K562 (cell line): Measurements from ENCODE around the gene ANKRD10. TPM values are rescaled to one million over a fixed set of nuclear protein-coding genes. Genes with fewer than 3 reads are reported as not detected.
A peak's percentile ranks its signal among the peaks of the same experiment; 100 is the strongest.

ENCODE experiments used
- XRCC5 ChIP-seq: fragments of 200-400 bp; formaldehyde crosslinking; IDR thresholded peaks from 2 replicates; pipeline ENCODE4 v1.6.1; 2017; ENCODE audit warnings: low read depth, mild to moderate bottlenecking, low read length
- ZNF507 ChIP-seq: conservative IDR thresholded peaks from 2 replicates; pipeline ENCODE4 v1.6.1; 2017; ENCODE audit warnings: missing genetic modification characterization, missing compliant biosample characterization
- polyA plus RNA-seq, 8 experiments: library from polyadenylated mRNA; depleted of rRNA in 4 of 8; stranded (reverse) in 5 of 8; unstranded in 3 of 8; fragments of >200 nt; fragmentation: Nextera tagmentation in 2 of 8; fragmentation: Illumina TruSeq in 1 of 8; extraction: Ambion mirVana in 2 of 8; extraction: Trizol in 1 of 8; gene quantifications; 2 replicates each; pipeline versions ENCODE4 v1.2.1 to v1.2.3, GENCODE V29; 2011 to 2014; ENCODE audit warnings: inconsistent platforms in 1 of 8, missing spikeins in 1 of 8
- total RNA-seq, 7 experiments: library from RNA; depleted of rRNA in 6 of 7; stranded (reverse); fragments of >200 nt in 6 of 7; fragmentation: Illumina TruSeq in 2 of 7; extraction: Trizol in 2 of 7; gene quantifications; 2 replicates each; pipeline versions ENCODE4 v1.2.1 to v1.2.3, GENCODE V29; 2011 to 2021; ENCODE audit warnings: low replicate concordance in 1 of 7
- TF ChIP-seq, protein P1 (sequence below), 2 experiments: fragments of 450-650 bp; IDR thresholded peaks; 2 replicates each; pipeline ENCODE4 v1.6.1; 2016; ENCODE audit warnings: mild to moderate bottlenecking in 2 of 2, borderline replicate concordance in 1 of 2, low read depth in 1 of 2, moderate library complexity in 1 of 2
- TF ChIP-seq, protein P2 (sequence below): sonication (generic); IDR thresholded peaks from 2 replicates; pipeline ENCODE4 v1.6.1; 2016
- TF ChIP-seq, protein P3 (sequence below): sonication (generic); formaldehyde crosslinking; IDR thresholded peaks from 2 replicates; pipeline ENCODE4 v1.8.0; 2023; ENCODE audit warnings: missing genetic modification reagents, mild to moderate bottlenecking, borderline replicate concordance

ANKRD10 gene
- total and polyA plus RNA-seq, 9 of the 15 experiments (the other 6 are each of a cell fraction or from before 2014, with no cell fraction given) = 21.7 to 183 (median 45.0) TPM

DNA sequence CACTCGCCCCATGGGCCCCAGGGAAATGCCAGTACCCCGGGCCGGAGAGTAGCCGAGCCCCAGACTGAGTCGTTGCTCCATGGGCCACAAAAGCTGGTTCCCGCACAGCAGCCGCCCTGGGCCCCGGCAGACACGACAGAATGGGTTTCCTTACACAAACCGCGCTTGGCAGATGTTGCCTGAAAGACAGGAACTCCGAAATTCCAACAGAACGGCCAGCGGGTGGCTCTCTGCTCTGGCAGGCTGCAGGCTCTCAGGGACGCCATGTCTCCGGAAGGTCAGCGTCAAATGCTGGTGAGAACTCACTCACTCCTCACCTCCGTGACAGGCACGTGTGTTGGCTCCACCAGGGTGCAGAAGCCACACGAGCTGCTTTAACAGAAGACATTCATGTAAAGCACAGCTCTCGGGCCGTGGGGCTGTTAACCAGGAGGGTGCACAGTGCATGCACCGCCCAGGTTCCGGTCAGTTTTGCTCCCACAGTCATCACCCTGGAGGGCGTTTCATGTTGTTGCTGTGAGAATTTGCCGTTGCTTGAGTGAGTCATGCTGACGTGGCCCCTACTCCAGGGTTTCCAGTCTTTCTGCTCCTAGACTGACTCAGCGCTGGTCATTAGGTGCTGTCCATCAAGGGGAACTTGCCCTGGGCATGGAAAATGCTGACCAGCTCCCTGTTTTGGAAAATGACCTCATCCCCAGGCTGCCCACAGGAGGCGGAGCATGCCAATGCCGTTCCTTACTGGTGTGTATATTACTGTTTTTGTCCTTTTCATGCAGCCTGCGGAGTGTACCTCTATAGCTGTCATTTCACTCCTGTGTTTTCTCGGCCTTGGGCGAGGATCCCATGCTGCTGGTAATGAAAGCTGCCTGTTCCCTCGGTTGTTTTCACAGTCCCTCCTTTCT lies 44.8 kb downstream of the ANKRD10 start (continued):
- TF ChIP-seq, protein P1, sequence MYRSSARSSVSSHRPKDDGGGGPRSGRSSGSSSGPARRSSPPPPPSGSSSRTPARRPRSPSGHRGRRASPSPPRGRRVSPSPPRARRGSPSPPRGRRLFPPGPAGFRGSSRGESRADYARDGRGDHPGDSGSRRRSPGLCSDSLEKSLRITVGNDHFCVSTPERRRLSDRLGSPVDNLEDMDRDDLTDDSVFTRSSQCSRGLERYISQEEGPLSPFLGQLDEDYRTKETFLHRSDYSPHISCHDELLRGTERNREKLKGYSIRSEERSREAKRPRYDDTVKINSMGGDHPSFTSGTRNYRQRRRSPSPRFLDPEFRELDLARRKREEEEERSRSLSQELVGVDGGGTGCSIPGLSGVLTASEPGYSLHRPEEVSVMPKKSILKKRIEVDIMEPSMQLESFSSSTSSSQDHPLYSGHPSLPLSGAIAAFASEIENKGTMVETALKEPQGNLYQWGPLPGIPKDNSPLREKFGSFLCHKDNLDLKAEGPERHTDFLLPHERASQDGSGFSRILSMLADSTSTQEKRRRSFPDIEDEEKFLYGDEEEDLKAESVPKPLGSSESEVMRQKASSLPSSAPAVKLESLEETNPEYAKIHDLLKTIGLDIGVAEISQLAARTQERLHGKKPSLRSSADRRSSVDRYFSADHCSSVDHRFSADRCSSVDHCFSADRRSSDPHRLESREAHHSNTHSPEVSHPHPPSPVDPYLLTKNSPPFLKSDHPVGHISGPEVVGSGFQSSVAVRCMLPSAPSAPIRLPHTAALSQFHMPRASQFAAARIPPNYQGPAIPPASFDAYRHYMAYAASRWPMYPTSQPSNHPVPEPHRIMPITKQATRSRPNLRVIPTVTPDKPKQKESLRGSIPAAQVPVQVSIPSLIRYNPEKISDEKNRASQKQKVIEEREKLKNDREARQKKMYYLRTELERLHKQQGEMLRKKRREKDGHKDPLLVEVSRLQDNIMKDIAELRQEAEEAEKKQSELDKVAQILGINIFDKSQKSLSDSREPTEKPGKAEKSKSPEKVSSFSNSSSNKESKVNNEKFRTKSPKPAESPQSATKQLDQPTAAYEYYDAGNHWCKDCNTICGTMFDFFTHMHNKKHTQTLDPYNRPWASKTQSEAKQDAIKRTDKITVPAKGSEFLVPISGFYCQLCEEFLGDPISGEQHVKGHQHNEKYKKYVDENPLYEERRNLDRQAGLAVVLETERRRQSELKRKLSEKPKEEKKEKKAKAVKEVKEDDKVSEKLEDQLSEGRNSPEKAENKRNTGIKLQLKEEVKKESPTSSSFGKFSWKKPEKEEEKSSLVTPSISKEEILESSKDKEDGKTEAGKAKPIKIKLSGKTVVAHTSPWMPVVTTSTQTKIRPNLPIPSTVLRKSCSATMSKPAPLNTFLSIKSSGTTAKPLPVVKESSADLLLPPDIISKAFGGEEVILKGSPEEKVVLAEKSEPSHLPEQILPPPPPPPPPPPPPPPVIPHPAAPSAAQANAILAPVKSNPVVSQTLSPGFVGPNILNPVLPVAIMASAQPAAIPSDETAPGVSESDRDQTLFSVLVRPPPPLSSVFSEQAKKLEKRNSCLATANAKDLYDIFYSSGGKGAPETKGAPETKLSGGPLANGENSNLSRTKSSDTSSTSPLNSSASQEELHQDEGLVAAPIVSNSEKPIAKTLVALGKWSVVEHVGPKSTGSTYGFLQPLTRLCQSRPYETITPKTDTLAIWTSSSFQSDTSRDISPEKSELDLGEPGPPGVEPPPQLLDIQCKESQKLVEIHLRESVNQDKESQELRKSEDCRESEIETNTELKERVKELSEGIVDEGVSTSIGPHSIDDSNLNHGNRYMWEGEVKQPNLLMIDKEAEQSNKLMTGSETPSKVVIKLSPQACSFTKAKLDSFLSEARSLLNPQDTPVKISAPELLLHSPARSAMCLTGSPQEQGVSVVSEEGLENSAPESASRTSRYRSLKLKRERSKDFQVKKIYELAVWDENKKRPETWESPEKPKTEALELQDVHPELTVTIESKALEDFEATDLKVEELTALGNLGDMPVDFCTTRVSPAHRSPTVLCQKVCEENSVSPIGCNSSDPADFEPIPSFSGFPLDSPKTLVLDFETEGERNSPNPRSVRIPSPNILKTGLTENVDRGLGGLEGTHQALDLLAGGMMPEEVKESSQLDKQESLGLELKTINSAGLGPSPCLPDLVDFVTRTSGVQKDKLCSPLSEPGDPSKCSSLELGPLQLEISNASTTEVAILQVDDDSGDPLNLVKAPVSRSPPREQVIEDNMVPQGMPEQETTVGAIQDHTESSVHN (IDR thresholded peaks at IDR 0.05; ENCODE audit: borderline replicate concordance in 1 of 2, low read depth in 1 of 2) = peak in 1 of 2 experiments; percentile 98; a peak in 2 of 4 replicates
- TF ChIP-seq ZNF507 (tag) = no peak
- no peak for TF ChIP-seq XRCC5
- TF ChIP-seq, protein P2, sequence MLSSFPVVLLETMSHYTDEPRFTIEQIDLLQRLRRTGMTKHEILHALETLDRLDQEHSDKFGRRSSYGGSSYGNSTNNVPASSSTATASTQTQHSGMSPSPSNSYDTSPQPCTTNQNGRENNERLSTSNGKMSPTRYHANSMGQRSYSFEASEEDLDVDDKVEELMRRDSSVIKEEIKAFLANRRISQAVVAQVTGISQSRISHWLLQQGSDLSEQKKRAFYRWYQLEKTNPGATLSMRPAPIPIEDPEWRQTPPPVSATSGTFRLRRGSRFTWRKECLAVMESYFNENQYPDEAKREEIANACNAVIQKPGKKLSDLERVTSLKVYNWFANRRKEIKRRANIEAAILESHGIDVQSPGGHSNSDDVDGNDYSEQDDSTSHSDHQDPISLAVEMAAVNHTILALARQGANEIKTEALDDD = 0 out of 2 replicates have a peak, but pooled peaks have one; percentile 13
- TF ChIP-seq, protein P3, sequence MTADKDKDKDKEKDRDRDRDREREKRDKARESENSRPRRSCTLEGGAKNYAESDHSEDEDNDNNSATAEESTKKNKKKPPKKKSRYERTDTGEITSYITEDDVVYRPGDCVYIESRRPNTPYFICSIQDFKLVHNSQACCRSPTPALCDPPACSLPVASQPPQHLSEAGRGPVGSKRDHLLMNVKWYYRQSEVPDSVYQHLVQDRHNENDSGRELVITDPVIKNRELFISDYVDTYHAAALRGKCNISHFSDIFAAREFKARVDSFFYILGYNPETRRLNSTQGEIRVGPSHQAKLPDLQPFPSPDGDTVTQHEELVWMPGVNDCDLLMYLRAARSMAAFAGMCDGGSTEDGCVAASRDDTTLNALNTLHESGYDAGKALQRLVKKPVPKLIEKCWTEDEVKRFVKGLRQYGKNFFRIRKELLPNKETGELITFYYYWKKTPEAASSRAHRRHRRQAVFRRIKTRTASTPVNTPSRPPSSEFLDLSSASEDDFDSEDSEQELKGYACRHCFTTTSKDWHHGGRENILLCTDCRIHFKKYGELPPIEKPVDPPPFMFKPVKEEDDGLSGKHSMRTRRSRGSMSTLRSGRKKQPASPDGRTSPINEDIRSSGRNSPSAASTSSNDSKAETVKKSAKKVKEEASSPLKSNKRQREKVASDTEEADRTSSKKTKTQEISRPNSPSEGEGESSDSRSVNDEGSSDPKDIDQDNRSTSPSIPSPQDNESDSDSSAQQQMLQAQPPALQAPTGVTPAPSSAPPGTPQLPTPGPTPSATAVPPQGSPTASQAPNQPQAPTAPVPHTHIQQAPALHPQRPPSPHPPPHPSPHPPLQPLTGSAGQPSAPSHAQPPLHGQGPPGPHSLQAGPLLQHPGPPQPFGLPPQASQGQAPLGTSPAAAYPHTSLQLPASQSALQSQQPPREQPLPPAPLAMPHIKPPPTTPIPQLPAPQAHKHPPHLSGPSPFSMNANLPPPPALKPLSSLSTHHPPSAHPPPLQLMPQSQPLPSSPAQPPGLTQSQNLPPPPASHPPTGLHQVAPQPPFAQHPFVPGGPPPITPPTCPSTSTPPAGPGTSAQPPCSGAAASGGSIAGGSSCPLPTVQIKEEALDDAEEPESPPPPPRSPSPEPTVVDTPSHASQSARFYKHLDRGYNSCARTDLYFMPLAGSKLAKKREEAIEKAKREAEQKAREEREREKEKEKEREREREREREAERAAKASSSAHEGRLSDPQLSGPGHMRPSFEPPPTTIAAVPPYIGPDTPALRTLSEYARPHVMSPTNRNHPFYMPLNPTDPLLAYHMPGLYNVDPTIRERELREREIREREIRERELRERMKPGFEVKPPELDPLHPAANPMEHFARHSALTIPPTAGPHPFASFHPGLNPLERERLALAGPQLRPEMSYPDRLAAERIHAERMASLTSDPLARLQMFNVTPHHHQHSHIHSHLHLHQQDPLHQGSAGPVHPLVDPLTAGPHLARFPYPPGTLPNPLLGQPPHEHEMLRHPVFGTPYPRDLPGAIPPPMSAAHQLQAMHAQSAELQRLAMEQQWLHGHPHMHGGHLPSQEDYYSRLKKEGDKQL (CRISPR knock-in tag) = peak; percentile 82; the same call in 1 of the 2 replicates
